A673 (cell line): ENCODE measurements around the gene RPL38. TPM values are rescaled to one million over a fixed set of nuclear protein-coding genes. Genes with fewer than 3 reads are reported as not detected.

Experiments used
- BruUV-seq: library from RNA; stranded (reverse); fragments of 400-500 nt; replicated peaks from 2 replicates; lab custom pipeline; 2021; lab: Mats Ljungman, UMichigan
- CTCF ChIA-PET: fragments of 300-600 bp; sonication (Branson Sonifier 250); formaldehyde crosslinking; loops from one replicate; lab custom pipeline; 2022; ENCODE audit warnings: antibody characterized with exemption; lab: Charles Lee
- POLR2A ChIA-PET: fragments of 300-600 bp; sonication (Branson Sonifier 250); formaldehyde crosslinking; loops from one replicate; lab custom pipeline; 2022; ENCODE audit warnings: antibody characterized with exemption; ENCODE audit not compliant: low non-redundant PET; lab: Charles Lee
- DNase-seq: peaks from one replicate; pipeline ENCODE4 v3.0.0-alpha.2; 2015; ENCODE audit warnings: low spot score
- H3K27ac ChIP-seq: fragments of 200-600 bp; sonication (generic); 2 replicates; pipeline ENCODE4 v1.5.1; 2016; ENCODE audit warnings: mixed run types, low read depth, mild to moderate bottlenecking, mixed read lengths, antibody characterized with exemption, low read length; ENCODE audit not compliant: poor library complexity, severe bottlenecking
- H3K27me3 ChIP-seq: fragments of 200-600 bp; sonication (generic); replicated peaks from 2 replicates; pipeline ENCODE4 v1.6.1; 2017; ENCODE audit warnings: mixed run types, low read depth, mild to moderate bottlenecking, mixed read lengths, antibody characterized with exemption, low read length; ENCODE audit not compliant: insufficient read depth, poor library complexity
- H3K36me3 ChIP-seq: fragments of 200-600 bp; sonication (generic); 2 replicates; pipeline ENCODE4 v1.6.1; 2016; ENCODE audit warnings: mixed run types, mild to moderate bottlenecking, mixed read lengths, antibody characterized with exemption, low read length; ENCODE audit not compliant: insufficient read depth, poor library complexity, severe bottlenecking
- H3K4me1 ChIP-seq: fragments of 200-600 bp; sonication (generic); 2 replicates; pipeline ENCODE4 v1.6.1; 2017; ENCODE audit warnings: mixed run types, mild to moderate bottlenecking, mixed read lengths, antibody characterized with exemption, low read length; ENCODE audit not compliant: insufficient read depth, poor library complexity, severe bottlenecking
- H3K4me3 ChIP-seq: fragments of 200-600 bp; sonication (generic); 2 replicates; pipeline ENCODE4 v1.5.1; 2016; ENCODE audit warnings: low read depth, mixed run types, mild to moderate bottlenecking, mixed read lengths, low read length; ENCODE audit not compliant: poor library complexity, severe bottlenecking
- H3K9me3 ChIP-seq: fragments of 200-600 bp; sonication (generic); 2 replicates; pipeline ENCODE4 v1.6.1; 2016; ENCODE audit warnings: mixed run types, low read depth, mild to moderate bottlenecking, mixed read lengths, antibody characterized with exemption, low read length; ENCODE audit not compliant: poor library complexity, severe bottlenecking
- CTCF ChIP-seq: fragments of 300-800, 200-600 bp; sonication (generic); conservative IDR thresholded peaks from 2 replicates; pipeline ENCODE4 v1.5.1; 2017; ENCODE audit warnings: low read depth, mild to moderate bottlenecking, antibody characterized with exemption, low read length, moderate library complexity, mixed read lengths
- EZH2 ChIP-seq: fragments of 200-600 bp; sonication (generic); IDR thresholded peaks from 2 replicates; pipeline ENCODE4 v1.6.1; 2017; ENCODE audit warnings: borderline replicate concordance, low read depth, mild to moderate bottlenecking, mixed read lengths, antibody characterized with exemption, low read length; ENCODE audit not compliant: poor library complexity, severe bottlenecking
- intact Hi-C: fragments of 100-400 bp; cut with micrococcal nuclease; formaldehyde crosslinking; loops from one replicate; pipeline ENCODE4 v1.10.0; 2022; ENCODE audit not compliant: unreplicated experiment
- total RNA-seq: library from RNA; stranded (reverse); gene quantifications from 2 replicates; pipeline ENCODE4 v1.2.3, GENCODE V29; 2021

RPL38 gene
- total RNA-seq, 1 experiment from 2014 or later = 996 TPM

GRCh38 chr17:74181341-74181740 is 22.1 kb upstream of the RPL38 start:
- no peak for DNase-seq
- CTCF ChIA-PET = no interaction called here
- no TSS peak for BruUV-seq
- Histone ChIP-seq H3K36me3 (no peaks in the 10 kb centered on the region), H3K4me3 (no peak overlapping the region), H3K27me3 (no peaks in the 10 kb centered on the region), H3K27ac (no peak overlapping the region), H3K9me3 (no peaks in the 10 kb centered on the region), H3K4me1 (no peaks in the 10 kb centered on the region)
- intact Hi-C loops = no loop called here
- TF ChIP-seq EZH2 (no peak), CTCF (no peak)
- POLR2A ChIA-PET = no interaction called here

- H3K4me3 ChIP-seq = no peak overlapping the region
- no TSS peak for BruUV-seq
- intact Hi-C loops = no loop called here
- H3K27ac ChIP-seq = no peak overlapping the region
- no peak for DNase-seq
- no peaks in the 10 kb centered on the region for H3K4me1 ChIP-seq
- H3K27me3 ChIP-seq = no peaks in the 10 kb centered on the region
- H3K36me3 ChIP-seq = no peaks in the 10 kb centered on the region
- ChIA-PET CTCF (no interaction called here), POLR2A (no interaction called here)
- H3K9me3 ChIP-seq = no peaks in the 10 kb centered on the region
- TF ChIP-seq EZH2 (no peak), CTCF (no peak)
These were observed 21.3 kb upstream of the RPL38 start for GRCh38 chr17:74182041-74182723.

- BruUV-seq = no TSS peak
- intact Hi-C loops = no loop called here
- CTCF ChIA-PET = no interaction called here
- Histone ChIP-seq H3K4me1 (no peaks in the 10 kb centered on the region), H3K9me3 (no peaks in the 10 kb centered on the region), H3K27me3 (no peaks in the 10 kb centered on the region), H3K4me3 (no peak overlapping the region), H3K27ac (no peak overlapping the region), H3K36me3 (no peaks in the 10 kb centered on the region)
- TF ChIP-seq CTCF = no peak
- no peak for TF ChIP-seq EZH2
- DNase-seq = no peak
- POLR2A ChIA-PET = no interaction called here
These were observed 20.1 kb upstream of the RPL38 start for GRCh38 chr17:74183411-74183810.
